ENCODE data around the gene BACH1.
A peak's percentile ranks its signal among the peaks of the same experiment; 100 is the strongest.

- TF ChIP-seq, protein P1, sequence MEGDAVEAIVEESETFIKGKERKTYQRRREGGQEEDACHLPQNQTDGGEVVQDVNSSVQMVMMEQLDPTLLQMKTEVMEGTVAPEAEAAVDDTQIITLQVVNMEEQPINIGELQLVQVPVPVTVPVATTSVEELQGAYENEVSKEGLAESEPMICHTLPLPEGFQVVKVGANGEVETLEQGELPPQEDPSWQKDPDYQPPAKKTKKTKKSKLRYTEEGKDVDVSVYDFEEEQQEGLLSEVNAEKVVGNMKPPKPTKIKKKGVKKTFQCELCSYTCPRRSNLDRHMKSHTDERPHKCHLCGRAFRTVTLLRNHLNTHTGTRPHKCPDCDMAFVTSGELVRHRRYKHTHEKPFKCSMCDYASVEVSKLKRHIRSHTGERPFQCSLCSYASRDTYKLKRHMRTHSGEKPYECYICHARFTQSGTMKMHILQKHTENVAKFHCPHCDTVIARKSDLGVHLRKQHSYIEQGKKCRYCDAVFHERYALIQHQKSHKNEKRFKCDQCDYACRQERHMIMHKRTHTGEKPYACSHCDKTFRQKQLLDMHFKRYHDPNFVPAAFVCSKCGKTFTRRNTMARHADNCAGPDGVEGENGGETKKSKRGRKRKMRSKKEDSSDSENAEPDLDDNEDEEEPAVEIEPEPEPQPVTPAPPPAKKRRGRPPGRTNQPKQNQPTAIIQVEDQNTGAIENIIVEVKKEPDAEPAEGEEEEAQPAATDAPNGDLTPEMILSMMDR (IDR thresholded peaks at IDR 0.05; ENCODE audit: extremely low read depth in 1 of 2, insufficient read depth in 1 of 2, low read depth in 1 of 2, low read length in 2 of 2), result peak; percentile 19 to 48
- TF ChIP-seq MAX (IDR thresholded peaks at IDR 0.05; ENCODE audit: insufficient read depth, insufficient read length) (peak; percentile 32), EZH2 (IDR thresholded peaks at IDR 0.05; ENCODE audit: borderline replicate concordance, low read depth, low read length, severe bottlenecking) (no peak)
These were observed at the start of gene BACH1 for GRCh38 chr21:29298348-29299045.

Data from endothelial cell of umbilical vein (primary cell).